GM18873 (cell line): ENCODE measurements around the gene GIPC2.

Source experiments
- ATAC-seq: cut with Tn5 transposase; IDR thresholded peaks from one replicate; pipeline ENCODE4 v1.9.1; 2021; ENCODE audit warnings: mild to moderate bottlenecking, moderate library complexity, moderate number of reproducible peaks; ENCODE audit not compliant: unreplicated experiment, low FRiP score

GIPC2 gene

DNA sequence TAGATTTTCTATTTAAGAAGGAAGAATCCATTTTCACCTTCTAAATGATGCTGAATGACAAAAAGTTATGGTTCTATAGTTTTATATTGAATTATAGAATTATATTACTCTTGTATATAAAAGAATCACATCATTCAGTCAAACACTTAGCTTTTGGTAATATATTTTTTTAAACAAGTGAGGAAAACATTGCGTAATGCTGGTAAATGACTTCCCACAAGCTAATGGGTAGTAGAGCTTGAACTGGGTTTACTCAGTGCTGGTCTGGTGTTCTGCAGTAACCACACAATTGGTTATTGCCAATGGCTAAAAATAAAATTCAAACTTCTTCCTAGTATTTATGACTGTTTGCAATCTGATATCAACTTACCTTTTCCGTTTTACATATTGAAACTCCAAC is 10.6 kb upstream of the GIPC2 start:
- ATAC-seq: no peak

DNA sequence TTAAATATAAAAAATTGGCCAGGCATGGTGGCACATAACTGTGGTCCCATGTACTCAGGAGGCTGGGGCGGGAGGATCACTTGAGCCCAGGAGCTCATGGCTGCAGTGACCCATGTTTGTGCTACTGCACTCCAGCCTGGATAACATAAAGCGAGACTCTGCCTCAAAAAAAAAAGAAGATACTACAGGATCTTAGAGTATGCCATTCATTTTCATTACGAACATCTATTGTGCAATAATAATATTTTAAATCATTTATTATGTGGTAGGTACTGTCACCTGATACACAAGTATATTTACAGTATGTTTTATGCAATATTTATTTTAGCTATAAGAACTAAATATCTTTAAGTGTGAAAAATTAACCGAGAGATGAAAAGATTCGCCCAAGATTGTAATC is 9.3 kb upstream of the GIPC2 start:
- no peak for ATAC-seq

DNA sequence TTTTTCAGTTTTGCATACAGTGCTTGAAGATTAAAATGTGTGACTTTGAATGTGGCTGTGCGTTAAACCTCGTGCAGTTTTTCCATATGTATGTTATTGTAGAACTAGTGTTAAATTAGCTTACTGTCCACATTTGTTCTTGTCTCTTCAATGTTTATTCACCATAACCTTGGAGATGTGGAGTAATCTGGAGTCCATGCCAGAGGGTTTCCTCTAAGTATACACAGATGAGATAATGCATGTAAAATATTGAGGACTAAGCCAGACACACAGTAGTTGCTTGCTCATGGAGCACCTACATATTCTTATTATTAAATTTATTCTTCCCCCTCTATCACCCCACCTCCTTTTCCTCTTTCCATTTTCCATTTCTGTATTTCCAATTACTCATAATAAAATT is 7.7 kb upstream of the GIPC2 start:
- no peak for ATAC-seq

DNA sequence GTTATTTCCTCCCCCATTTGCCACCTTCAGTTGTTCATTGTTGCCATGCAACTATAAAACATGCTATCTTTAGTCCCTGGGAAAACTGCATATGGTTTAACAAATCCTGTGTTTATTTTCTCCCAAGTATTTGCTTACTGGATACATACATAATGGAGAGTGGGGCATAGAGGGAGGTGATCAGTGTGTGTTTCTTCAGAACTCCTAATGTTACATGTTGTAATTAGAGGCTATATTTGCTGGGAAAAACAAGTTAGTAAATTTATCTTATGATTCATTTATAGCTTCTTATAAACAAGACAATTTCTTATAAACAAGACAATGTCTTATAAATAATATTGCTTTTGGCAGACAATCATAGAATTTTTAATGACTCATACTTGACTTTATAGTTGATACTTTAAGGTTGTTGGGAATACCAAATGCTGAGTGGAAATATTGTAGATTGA is 7.3 kb upstream of the GIPC2 start:
- no peak for ATAC-seq

DNA sequence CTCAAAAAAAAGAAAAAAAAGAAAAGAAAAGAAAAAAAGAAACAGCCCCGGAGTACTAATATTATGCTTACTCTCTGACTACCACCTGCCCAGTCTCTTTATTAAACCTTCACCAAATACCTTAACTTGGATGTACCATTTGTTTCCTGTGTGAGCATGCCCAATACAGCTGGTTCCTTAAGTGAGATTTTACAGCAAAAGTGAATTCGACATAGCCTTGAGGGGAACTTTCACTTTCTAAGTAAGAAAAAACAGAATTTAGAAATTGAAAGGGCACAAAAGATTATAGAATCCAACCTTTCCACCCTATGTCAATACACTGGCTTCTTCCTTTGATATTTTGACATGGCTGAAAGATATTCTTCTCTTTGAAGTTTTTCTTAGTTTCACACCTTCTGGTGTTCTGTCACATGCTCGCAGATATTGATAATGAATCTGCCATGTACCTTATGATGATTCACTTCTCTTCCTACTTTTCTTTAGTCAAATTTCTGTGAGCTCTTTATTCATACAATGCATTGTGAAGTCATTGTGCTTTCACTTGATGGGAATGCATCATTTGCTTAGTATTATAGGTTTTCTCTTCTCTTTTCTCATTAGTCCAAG is 5.2 kb upstream of the GIPC2 start:
- ATAC-seq: no peak

DNA sequence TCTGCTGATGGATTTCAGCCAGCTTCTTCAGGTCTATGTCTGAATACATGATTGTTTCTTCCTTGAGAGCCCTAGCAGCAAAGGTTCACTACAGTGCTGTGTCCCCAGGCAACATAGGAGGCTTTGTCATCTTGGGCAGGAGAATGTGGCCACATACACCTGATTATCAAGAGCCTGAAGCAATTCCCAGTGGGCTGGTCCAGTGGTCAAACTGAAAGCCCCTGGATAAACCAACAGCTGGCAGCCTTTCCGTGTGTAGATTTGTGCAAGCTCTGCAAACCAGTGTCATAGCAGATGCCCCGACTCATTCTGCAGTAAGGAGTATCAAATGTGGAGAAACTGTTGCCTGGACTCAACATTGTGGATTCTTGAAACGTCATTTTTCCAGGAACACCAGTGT is 2.3 kb upstream of the GIPC2 start:
- ATAC-seq: no peak

DNA sequence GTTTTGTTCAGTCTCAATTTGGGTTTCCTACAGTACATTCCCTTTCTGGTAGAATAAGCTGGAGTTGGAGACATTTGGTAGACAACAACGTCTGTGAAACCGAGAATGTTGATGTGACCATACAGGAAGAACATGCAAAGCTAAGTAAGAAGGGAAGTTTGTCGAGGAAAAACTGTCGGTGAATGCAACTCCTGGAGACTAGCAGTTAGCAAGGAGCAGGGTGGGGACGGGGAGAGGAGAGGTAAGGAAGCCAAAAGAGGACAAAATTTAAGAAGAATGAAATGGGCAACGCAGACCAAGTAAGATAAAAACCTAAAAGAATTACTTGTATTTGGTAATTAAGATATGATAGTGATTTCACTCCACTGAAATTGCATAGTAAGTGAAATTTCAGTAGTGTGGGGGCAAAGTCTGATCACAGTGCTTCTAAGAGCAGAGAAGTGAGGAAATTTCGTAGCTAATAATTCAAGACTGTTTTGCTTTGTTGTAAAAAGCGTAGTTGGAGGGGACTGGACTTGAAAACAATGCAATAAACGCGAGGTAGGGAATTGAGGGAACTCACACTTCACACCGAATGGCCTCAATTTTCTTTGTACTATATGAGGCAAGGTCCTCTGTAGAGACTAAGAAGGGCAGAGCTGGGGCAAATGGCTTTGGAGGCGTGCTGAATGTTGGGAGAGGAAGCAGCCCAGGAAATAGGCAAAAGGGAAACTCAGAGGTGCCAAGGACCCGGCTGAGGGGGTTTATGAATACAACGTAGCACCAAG is 787 bp upstream of the GIPC2 start:
- no peak for ATAC-seq

DNA sequence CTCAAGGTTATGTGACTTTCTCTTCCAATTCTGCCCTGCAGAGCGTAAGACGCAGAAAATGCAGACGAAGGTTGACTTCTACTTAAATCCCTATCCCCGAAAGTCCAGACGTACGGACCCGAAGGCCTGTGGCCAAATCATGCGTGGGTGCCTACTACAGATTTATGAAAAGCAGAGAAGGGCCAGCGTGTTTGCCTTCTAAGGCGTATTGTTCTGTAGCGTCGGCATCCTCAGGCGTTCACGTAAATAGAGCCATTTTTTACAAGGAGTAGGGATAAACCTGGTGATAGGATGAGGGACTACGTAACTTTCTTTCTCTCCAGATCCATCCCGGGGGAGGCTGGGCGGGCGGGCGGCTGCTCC is 222 bp upstream of the GIPC2 start:
- ATAC-seq: no peak

DNA sequence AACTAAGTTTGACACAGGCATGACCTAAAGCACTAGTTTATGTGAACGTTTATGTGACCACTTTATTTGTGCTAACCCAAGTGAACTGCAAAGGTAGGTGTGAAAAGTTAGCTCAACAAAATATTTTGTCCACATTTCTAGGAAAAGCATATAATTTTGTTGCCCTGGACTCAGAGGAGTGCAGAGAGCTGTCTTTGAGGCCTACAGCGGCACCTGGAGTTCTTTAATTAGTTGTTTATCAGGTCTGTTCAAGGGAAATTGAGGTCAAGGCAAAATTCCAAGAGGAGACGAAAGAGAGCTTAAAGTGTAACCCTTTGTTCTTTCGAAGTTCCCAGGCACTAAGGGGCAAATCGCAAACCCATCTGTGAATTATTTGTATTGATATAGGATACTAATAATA is 1.3 kb downstream of the GIPC2 start:
- no peak for ATAC-seq

DNA sequence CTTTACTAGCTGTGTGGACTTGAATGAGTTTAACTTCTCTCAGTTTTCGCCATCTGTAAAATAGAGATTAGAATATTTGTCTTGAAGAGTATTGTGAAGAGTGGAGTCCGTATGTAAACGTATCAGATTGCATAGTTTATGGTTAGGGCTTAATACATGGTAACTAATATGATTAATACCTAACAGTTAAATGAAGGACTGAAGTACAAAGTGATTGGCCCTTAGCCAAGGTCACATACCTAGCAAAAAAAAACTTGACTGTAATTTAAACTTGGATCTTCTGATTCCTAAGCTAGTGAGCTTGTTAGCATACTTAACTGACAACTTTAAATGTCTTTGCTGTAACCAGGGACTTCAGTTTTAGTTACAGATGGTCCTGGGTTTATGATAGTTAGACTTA is 1.9 kb downstream of the GIPC2 start:
- ATAC-seq: no peak

DNA sequence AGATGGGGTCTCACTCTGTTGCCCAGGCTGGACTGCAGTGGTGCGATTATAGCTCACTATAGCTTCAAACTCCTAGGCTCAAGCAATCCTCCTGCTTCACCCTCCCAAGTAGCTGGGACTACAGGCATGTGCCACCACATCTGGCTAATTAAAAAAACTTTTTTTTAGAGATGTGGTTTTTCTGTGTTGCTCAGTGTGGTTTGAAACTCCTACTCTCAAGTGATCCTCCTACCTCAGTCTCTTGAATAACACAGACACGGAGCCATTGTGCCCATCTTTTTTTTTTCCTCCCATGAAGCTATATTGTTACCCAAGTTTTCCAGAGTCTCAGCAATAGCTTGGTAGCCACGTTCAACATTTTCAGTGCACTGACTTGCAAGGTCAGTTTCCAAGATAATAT is 2.7 kb downstream of the GIPC2 start:
- no peak for ATAC-seq

DNA sequence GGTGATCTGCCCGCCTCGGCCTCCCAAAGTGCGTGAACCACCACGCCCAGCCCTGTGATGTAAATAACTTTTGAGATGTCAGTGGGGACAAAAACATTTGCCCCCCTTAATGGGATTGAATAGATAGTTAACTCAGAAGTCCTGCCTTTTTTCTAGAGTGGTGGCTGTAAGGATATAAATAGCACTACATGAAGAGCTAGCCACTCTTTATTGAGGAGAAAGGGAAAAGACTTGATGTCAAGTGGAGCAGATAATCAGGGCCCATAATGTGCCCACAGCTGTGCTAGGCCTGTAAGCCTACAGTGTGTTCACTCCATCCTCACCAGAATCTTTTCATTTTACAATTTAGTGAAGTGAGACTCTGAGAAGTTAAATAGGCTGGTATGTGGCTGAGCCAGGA is 3.6 kb downstream of the GIPC2 start:
- ATAC-seq: no peak

DNA sequence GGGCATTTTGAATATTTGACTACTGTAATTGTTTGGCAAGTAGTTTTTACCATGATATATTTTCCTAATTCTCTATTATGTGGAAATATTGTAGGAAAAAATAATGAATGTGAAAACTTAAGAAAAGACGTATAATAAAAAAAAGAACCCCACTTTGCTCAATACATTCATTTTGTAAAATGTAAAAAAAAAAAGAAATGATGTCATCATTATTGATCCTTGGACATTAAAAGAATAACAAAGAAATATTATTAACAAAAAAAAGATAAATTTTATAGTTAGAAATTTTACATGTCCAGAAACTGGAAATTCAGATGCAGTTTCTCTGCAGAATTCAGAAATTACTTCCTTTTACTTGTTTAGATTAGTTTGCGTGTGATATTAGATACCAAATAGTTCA is 5.2 kb downstream of the GIPC2 start:
- ATAC-seq: no peak

DNA sequence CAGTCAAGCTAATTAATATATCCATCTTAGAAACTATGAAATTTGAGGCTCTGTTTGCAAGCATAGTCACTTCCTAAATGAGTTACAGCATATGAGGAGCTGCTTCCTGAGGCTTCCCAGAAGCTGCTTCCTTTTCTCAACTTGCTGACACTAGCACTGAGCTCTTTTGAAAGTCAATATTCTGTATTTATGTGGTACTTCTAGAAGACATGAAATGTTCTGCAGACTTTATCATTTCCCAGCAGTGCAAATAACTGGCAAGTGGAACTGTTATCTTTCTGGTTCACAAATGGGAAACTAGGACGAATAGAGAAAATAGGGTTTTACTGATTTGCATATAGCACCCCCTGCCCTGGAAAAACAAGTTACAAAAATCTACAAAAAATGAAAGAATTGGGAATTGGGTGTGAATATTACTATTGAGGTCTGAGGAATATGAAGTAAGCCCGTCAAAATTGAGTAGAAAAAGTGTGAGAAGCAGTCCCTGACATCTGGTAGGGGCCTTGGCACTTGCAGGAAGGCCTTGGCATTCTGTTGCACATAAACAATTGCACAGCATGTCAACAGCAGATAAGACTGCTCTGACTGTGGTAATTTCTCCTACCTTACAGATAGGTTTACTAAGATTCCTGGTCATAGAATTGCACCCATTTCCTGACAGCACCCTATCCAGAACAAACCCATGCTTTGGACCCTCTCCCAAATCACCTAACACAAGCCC is 7.1 kb downstream of the GIPC2 start:
- ATAC-seq: no peak

DNA sequence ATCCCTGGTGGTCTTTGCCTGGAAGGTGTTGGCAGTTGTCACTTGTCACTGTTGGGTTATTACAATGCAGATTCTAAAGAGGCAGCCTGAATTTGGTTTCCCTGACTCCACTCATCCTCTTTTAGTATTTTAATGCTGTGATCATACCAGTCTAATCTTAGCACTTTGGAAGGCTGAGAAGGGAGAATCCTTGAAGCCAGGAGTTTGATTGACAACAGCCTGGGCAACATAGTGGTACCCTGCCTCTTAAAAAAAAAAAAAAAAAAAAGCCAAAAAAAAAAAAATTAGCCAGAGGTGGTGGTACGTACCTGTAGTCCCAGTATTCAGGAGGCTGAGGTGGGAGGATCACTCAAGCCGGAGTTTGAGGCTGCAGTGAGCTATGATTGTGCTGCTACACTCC is 7.7 kb downstream of the GIPC2 start:
- no peak for ATAC-seq

DNA sequence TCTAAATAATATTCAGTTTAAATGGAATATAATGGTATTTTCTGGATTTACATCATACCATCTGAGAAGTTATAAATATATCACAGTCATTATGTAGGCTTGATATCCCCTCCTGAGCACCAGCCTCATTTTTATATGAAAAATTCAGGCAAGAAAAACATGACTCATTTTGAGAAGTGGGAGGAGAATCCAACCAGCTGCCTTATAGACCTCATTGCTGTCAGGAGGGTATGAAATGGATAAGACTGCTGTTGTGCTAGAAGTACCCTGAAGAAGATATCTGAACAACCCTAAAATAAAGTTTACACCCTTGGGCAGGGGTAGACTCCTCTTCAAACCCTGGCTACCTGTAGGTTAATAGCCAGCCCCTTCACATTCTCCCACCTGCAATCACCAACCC is 8.8 kb downstream of the GIPC2 start:
- ATAC-seq: no peak

DNA sequence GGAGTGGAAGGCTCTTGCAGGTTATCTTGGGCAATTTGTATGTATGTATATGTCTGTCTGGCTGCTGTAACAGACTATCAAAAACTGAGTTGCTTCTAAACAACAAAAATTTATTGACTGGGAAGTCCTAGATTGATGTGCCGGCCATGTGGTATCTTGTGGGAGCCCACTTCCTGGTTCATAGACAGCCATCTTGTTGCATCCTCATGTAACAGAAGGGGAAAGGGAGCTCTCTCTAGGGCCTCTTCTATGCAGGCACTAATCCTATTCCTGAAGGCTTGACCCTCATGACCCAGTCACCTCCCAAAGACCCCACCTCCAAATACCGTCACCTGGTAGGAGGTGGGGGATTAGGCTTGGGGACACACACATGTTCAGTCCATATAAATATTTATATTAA is 9.2 kb downstream of the GIPC2 start:
- no peak for ATAC-seq

DNA sequence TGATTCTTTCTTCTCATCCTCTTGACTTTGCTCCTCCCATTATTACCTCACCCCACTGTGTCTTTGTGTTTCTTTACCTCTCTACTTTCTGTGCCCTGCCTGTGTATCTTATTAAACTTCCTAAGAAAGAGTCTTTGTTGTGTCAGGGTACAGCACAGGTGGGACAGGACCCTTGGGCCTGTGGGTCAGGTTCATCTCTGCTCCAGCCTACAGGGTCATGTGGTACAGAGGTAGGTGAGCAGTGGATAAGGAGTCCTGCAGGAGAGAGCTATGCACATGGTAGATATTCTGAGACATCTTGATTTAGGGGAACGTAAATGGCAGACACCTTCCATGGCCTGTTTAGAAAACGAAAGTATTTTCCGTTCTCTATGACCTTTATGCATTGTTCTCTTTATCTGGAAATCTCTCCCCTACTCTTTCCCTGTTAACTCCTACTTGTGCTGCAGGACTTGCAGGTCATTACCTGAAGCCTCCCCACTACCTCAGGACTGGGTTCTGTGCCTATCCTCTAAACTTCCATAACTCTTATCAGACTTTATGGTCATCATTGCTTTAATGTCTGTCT is 9.9 kb downstream of the GIPC2 start:
- no peak for ATAC-seq

DNA sequence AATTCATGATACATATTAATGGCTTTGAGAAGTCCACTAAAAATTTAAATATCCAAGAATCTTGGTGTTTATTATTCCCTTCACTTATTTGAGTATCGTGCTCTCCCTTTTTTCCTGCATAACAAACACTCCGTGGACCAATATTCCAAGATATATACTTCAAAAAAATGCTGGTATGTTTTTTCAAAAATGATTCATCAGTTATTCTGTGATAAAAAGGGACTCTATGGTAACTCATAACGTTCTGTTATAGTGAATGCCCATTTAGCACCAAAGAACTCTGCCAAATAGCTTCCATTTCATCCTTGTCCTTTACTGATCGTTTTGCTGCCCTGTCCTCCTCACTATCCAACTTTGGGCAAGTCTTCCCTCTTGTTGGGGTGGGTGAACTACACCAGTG is 12.9 kb downstream of the GIPC2 start:
- no peak for ATAC-seq

DNA sequence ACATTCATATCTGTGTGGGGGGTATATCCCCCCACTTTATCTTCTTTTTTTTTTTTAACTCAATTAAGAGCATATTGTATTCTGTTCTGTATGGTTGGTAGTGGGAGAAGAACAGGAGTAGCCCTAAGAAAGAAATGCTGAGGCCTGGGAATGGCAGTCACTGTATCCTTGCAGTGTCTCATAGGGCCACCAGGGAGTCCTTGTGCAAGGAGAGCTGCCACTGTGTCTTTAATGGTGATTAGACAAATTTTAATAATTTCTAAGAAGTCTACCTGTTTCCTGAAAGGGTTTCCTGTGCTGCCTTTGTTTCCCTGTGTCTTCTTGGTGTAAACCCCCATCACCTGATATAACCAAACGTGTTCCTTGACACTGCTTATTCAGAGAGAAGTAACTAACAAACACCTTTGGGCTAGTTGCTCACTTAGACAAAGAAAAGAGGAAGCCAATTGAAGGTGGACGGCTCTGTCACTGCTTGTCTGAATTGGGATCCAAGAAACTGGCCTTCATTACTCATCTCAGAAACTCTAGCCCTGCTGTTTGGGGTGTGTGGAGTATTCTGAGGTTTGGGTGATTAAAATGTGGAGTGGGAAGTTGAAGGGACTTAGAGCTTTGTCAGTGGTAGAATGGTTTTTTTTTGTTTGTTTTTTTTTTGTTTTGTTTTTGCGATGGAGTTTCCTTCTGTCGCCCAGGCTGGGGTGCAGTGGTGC is 15.2 kb downstream of the GIPC2 start:
- no peak for ATAC-seq
